Activated CD4-positive, alpha-beta T cell treated with anti-CD3 and anti-CD28 coated beads, Interleukin-2, amount 50 U/mL, for 1 hour (primary cell): ENCODE data around the gene TRIM63.

Source experiments
- DNase-seq: peaks from one replicate; pipeline ENCODE4 v3.0.0-alpha.2; 2020

Gene TRIM63

DNA sequence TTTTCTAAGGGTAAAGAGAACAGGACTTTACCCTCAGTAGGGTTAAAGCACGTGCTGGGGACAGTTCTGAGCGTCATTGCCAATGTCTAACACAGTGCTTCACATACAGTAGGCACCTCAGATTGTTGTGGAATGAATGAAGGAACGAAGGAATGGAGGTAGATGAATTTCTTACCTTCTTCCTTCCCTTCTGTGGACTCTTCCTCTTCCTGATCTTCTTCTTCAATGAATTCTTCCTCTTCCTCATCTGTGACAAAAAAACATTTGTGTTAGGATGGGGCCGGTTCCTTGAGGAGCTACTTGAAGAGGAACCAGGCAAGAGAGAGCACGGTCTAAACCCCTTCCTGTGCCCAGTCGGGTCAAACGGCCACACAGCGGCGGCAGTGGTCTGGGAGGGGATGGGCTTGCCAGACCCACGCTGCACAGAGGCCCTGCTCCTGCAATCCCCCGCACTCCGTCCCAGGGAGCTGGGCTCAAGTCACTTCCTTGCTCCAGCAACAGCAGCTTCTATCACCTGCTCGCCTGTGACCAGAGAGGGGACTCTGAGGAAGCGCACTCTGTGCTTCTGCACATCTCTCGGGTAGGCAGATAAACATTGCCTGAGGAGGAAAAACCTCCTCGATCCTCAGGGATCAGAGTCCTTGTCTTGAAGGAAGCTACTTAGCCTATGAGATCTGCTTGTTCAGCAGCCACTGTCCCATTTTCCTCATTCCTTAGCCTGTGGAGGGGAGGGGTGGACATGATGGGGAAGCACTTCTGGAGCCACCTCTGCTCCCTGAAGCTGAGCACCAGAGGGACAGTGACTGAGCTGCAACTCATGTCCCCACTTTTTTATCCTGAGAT is 13.5 kb downstream of the TRIM63 start:
- DNase-seq, result no peak

DNA sequence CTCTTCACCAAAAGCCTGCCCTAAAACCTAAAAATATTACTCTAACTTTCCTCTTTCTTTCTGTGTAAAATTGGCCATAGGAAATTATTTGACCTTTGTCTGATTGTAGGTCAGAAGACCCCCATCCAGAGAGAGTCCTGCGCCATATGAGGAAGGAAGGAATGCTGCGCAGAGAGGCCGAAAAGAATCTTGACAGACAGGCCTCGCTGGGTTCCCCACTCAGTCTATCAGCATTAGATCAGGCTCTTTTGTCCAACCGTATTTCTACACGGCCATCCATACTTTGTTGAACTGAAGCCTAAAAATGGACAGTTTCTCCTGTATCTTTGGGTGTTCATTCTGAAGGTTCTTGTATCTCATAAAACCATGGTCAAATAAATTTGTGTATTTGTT is 17.2 kb downstream of the TRIM63 start:
- DNase-seq, result no peak

DNA sequence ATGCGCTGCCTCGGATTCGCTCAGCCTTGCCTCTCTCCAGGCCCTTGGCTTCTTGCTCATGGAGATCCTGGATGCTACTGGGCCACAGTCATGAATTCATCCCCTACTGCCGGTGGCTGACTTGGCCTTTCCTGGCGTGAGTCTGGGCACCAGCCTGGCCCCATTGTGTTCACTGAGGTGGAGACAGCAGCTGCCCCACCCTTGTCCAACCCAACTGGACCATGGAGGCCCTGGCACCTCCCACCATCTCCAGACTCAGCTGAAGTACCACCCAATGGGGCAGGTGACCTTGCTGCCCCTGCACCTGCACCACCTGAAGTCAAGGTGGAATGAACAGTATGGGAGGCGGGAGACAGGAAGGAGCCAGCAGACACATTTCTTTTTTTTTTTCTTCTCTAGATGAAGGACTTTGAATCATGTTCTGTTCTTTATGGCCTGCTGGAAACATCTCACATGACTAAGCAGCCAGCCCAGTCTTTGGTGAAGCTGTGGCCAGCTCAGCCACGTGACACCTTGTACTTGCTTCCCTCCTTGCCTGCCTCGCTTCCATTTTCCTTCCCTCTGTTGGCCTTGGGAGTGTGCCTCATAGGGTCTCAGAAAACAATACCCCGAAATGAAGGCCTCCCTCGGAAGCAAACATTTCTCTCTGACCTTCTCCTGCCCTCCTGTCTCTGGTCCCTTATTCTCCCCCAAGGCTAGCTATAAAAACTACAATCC is 17.7 kb downstream of the TRIM63 start:
- no peak for DNase-seq

DNA sequence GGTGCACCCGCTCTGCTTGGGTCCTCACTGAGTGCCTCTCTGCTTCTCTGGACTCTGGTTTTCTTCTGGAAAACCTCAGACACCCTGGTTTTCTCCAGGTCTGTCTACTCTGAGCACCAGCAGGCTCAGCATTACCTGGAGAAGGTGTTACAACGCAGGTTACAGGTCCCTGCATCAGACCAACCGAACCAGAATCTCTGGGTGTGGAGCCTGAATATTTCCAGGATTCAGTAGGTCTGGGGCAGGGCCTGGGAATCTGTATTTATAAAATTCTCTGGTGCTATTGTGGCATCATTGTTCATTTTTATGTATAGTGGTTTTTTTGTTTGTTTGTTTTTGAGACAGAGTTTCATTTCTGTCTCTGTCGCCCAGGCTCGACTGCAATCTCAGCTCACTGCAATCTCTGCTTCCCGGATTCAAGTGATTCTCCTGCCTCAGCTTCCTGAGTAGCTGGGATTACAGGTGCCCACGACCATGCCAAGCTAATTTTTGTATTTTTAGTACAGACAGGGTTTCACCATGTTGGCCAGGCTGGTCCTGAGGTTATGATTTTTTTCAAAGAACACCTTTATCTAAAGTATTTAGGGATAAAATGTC is 20.1 kb downstream of the TRIM63 start:
- DNase-seq, result no peak

DNA sequence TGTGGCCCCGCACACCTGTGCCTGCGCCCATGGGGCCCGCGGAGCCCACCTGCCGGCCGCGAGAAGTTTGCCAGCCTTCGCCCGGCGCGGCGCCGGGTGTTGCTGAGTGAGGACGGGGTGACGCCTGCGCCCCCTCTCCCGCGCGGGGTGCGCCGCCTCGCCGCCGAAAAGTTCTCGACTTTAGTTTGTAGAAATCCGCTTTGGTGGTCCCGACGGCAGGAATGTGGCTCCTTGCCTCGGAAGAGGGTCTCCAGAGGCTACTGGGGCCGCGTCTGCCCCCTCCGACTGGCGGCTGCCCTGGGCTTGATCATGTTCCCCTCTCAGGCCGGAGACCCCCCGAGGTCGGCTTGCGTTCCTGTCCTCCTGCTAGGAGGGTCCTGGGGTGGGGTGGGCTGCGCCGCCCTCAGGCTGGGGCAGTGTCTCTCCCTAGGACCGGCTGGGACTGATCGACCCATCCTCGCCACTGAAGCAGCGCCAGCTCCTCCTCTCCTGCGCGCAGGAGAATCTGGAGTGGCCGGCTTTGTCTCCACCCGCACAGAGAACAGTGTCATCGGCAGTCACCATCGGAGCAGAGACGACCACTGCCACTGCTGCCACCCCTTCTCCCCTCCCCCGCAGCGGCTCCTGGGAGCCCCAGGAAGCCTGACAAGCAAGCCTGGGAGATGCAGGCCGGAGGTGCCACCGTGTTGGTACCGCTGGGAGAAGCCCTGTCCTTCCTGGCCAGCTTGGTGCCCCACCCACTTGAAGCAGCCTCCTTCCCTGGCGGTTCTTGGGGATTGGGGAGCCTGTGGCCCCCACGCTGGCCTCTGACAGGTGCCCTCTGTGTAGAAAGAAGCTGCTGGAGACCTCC is 21.0 kb downstream of the TRIM63 start:
- DNase-seq, result no peak

DNA sequence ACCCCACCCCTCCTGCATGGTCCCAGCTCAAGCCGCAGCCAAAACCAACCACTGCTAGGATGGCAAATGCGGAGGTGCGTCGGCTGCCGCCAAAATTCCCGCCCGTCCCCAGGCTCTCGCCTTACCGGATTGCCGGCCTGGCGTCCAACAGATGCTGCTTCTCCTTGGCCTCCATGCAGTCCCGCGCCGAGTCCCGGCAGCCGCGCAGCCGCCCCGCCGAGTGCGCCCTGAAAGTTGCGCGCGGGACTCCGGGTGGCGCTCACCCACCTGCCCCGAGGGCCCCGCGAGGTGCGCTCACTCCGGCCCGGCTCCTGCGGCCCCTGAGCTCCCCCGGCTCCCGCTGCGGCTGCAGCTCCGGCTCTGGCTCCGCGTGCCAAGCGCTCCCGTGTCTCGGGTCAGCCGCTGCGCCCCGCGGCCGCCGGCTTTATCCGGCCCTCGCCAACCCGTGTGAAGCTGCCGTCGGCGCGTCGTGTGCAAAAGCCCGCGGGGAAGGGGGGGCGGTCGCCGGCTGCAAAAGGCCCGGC is 21.6 kb downstream of the TRIM63 start, which contains the start of gene SLC30A2:
Gene SLC30A2, minus strand, starts transcription at position 397 of the 524 bp plus-strand sequence. Its CDS starts 222 bp downstream, at position 175.
- DNase-seq, result no peak

DNA sequence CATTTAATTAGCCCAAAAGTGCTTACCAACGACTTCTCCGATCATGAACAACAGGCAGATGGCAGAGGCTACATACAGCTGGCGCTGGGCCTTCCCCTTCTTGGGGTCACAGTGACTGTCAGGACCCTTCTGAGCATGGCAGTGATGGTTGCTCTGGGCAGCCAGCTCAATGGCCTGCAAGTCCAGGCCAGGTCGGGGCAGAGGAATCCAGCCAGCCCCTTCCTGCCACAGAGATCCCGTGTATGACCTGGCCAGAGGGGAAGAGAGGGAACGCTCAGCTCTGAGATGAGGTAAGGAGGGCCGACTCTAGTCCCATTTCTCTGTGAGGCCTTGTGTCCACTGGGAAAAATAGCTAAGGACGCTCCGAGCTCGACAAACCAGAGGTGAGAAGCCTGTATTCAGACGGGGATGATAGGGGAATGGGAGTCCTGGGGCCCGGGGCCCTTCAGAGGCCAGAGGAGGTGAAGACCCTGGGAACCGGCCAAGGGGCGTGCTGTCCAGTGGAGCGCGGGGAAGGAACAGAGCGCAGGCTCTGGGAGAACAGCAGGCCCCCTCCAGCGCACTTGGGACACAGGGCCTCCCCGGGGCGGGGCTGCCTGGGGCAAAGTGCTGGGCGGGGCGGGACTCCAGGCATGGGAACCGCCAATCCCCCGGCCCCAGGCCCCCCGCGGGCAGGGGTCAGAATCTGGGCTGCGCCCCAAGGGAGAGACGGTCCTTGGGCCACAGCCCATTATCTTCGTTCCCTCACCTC is 22.3 kb downstream of the TRIM63 start:
- no peak for DNase-seq

DNA sequence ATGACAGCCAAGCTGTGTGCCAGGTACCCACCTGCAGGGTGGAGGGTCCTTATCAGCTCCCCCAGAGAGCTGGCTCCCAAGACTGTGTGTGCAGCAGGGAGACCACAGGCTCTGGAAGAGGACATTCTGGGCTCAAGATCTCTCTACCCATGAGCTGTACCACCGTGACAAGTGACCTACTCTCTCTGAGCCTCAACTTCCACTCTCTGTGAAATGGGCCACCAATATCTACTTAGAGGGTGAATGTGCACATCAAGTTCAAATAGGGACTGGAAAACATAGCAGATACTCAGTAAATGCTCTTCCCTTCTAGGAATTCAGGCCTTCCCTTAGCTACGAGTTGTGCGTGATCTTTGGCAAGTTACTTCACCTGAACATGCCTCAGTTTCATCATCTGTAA is 23.0 kb downstream of the TRIM63 start:
- no peak for DNase-seq

DNA sequence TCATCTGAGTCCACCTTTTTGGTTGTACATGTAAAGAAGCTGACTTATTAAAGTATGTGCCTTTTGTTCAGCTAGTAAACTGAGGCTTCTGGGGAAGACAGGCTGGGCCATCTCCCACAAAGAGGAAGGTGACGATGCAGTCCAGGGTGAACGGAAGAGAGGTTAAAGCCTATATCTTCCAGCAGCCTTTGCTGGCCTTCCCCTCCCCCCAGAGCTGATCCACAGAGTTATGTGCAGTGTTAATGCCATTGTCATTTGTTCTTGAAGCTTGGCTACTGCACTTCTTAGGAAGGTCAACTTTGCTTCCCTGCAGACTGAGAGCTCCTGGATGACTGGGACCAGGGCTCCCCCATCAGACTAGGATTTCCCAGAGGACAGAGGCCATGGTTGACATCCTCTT is 23.7 kb downstream of the TRIM63 start:
- no peak for DNase-seq

DNA sequence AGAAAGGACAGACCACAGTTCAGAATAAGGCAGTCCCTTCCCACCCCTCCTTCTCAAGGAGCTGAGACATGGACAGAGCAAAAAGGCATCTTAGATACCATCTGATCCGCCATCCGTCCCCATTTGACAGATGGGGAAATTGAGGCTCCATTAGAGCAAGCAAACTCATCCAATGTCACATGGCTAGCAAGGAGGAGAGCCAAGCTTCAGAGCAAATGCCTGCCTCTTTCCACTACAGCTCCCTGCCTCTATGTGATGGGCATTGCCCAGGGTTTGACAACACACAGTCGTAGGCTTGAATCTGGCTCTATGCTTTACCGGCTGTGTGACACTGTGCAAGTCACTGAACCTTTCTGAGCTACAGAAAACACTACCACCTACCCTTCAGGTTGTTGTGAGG is 25.5 kb downstream of the TRIM63 start:
- no peak for DNase-seq

DNA sequence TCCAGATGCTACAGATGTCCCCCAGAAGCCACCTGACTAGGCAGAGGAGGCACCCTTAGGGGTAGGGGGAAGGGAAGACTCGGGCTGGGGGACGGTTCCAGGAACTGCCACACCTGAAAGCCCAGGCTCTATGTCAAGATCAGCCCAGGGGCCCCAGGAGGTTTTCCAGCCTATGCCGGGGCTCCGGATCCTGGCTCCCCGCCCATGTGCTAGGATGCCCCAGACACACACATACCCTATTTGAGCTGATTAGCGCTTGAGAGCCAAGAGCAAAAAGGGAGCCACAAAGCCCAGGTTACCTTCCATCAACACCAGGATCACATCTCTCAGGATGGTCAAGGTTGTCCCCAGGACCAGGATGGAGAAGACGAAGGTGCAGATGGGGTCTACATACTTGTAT is 26.0 kb downstream of the TRIM63 start:
- no peak for DNase-seq

DNA sequence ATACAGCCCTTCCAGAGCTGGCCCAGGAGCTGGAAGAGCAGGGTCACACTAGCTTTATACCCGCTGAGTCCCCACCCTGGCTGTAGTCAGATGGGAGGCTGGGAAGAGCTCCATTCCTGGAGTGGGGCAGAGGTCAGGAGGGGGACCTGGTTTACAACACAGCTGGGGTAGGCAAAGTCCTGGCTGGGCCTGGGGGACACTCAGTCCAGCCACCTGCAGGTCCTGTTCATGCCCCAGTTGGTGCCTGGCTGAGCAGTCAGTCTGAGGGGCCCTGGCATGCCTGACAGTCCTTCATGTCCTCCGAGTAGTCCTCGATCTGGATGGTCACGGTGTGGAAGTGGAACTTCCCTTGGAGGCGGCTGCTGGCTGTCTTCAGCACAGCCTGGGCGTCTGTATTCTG is 28.5 kb downstream of the TRIM63 start:
- DNase-seq, result no peak

DNA sequence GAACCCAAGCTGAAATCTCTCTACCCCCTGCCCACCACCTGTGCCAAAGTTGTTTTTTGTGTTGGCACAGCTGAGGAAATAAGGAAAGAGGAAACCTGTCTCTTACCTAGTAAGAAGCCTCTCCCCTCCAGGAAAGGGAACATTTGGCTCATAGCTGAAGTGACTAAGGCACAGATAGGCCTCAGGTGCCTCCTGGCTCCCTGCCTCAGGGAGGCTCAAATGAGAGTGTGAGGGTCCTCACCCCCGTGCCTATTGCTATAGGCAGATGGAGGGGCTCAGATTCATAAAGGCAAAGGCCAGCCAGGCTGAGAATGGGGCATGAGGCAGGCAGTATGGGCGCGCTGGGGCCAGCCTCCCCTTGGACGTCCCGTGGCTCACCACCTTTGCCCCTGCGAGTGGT is 29.0 kb downstream of the TRIM63 start:
- DNase-seq, result no peak

DNA sequence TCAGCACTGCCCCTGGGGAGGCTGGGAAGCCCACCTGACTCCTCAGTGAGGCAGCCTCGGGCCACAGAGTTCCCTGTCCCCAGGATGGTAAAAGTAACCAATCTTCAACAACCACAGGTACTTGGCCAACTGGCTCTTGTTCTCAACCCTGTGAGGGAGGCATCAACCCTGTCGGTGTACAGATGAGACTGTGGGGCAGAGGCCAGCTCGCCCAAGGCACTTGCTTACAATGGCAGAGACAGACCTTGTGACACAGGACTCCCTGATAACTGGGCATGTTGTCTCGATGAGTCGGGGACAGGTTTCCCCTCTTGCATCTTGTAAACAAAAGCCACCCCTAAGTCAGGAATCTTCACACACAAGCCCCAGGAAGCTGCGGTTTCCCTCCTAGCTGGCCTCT is 29.5 kb downstream of the TRIM63 start:
- no peak for DNase-seq

DNA sequence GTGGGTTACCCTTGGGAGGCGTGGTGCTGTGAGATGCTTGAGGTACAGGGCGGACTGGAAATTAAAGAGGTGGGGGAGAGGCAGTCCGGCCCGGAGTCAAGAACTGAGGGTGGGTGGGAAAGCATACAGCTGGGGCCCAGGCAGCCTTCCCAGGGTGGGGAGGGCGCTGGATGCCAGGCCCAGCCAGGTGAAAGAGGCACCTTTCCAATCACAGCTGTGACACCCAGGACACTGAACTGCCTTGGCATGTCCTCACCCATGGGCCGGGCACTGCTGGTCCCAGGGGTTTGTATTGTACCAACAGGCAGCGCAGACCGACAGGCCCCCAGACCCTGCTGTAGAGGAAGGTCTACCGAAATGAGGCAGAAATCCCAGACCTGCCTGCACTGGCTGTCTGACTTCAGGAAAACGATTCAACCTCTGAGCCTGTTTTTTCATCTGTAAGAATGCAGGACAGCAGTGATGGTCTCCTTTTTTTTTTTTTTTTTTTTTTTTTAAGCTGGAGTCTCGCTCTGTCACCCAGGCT is 30.6 kb downstream of the TRIM63 start:
- no peak for DNase-seq

DNA sequence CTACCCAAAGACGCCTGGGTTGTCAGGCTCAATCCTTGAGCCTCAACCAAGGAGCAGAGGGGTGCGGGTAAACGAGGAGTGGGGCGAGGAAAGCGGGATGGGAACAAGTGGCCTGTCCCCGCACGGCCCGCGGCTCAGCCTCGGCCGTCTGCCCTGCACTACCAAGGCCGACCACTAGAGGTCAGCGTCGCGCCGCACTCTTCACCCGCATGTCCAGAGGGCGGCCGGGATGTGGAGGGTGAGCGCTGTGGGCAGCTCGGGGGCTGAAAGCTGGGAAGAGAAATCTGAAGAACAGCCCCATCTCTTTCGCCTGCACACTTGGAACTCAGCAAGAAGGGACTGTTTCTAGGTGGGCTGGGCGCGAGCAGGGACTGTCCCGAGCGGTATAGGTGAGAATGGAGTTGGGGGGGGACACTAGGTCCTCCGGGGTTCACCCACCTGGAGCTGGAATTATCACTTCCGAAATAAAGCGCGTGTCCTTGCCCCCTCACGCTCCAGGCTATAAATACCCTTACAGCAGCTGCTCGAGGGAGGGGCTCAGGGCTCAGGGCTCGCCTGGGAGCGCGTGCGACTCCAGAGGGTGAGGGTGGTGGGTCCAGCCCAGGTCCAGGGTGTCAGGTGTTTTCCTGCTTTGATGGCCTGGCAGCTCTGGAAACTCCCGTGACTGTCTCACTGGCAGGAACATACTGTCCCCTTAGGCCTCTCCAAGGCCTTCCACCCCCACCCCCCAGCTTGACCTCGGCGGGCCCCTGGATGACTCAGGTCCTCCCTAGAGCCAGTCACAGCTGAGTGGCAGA is 31.3 kb downstream of the TRIM63 start:
- DNase-seq, result peak; percentile 74

DNA sequence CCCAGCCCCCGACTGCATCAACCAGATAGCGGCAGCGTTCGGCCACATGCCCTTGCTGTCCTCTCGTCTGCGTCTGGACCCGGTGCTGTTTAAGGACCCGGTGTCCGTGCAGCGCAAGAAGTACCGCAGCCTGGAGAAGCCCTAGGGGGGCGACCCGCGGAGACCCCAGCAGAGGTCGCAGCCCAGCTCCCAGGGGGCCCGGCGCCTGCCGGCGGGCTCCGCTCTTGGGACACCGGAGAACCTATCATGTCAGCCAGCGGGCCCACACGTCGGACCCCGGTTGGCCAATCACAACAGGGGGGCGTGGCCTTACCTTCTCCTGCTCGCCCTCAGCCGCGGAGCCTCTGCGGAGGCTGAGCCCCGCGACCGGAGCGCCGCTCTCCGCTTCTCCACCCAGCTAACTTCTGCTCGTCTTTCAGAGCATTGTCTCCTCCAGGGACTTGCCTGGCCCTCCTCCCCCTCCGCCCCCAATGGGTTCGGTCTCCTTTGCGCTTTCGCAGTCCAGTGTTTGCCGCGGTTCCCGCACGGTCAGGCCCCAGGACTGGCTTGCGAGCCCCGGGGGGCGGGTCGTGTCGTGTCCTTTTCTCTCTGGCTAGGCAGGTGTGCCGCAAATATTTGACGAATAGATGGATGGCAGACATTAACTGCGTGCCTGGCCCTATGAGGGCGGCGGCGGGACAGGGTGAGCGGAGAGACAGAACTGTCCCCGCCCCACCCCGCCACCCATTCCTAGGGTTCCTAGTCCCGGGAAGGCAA is 32.0 kb downstream of the TRIM63 start:
- peak; percentile 91 for DNase-seq

DNA sequence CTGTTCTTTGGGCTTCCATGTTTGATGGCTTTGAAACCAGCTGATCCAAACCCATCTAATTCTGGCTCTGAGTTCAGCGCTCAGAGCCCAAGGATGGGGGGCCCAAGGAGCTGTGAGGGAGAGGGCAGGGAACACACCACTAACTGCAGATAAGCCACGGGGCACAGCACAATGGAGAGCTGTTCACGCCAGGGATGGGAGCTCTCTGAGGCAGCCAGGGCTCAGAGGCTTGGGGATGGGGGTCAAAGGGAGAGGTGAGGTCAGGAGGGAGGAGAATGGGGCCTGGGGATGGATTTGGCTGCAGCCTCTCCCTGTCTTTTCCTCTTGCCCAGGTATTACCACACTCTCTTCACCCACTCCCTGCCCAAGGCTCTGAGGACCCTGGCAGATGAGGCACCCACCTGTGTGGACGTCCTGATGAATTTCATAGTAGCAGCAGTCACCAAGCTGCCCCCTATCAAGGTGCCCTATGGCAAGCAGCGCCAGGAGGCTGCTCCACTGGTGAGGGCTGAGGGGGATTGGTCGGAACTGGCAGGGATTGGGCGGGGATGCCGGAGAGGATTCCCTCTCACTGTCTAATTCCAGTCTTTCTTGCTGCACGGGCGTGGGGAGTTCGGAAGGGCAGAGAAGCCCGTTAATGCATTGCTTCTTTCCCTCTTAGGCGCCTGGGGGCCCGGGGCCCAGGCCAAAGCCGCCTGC is 32.8 kb downstream of the TRIM63 start:
- DNase-seq, result no peak

DNA sequence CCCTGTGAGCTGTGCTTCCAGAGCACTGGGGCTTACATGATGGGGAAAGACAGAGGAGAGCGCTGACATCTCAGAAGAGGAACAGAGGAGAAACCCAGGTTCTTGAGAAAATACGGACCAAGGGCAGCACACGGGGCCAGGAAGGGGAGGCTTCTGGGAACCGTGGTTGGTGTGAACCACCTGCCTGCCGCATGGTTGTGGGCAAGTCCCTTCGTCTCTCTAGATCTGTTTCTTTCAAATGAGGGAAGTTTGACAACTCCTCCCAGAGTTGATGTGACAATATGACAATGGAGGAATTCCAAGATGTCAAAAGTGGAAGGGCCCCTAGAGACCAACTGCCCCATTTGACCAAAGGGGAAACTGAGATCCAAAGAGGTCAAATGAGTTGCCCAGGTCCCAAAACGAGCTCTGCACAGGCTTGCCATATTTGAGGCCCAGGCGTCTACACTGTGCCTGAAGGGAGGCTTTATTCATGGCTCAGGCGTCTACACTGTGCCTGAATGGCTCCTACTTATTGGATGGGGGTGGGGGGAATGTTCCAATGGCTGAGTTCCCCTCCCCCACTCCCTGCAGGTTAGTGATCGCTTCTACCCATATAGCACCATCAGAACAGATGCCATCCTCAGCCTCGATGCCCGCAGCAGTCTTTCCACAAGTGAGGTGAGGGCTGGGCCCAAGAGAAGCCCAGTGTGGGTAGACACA is 34.6 kb downstream of the TRIM63 start:
- DNase-seq, result no peak
